Measurements from ENCODE around the gene TMEM100.

DNA sequence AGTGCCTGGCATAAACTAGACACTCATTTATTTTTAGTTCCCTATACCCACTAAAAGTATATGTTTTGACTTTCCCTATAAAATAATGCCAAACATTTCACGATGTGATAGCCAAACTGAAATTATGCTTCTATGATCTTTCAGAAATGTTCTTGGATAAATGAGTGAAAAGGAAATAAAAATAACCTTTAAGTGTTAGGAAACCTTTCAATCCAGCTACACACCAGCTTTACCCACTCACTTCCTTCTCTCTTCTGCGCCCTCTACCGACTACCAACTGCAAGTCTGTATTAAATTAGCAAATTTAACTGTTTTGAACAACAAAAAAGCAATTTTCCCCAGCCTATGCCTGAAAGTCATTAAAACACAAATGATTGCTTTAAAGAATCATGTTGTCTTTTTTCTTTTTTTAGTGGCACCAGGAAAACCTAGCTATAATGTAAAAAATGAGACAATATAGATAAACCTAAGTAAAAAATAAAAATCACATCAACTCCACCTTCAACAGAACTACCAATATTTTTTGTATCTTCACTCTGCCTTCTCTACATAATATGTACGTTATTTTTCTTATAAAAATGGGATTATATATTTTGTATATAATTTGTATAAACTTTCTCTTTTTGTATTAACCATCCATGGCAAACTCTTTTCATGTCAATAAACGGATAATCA lies 13.2 kb upstream of the TMEM100 start:
- TF ChIP-seq, protein P1, sequence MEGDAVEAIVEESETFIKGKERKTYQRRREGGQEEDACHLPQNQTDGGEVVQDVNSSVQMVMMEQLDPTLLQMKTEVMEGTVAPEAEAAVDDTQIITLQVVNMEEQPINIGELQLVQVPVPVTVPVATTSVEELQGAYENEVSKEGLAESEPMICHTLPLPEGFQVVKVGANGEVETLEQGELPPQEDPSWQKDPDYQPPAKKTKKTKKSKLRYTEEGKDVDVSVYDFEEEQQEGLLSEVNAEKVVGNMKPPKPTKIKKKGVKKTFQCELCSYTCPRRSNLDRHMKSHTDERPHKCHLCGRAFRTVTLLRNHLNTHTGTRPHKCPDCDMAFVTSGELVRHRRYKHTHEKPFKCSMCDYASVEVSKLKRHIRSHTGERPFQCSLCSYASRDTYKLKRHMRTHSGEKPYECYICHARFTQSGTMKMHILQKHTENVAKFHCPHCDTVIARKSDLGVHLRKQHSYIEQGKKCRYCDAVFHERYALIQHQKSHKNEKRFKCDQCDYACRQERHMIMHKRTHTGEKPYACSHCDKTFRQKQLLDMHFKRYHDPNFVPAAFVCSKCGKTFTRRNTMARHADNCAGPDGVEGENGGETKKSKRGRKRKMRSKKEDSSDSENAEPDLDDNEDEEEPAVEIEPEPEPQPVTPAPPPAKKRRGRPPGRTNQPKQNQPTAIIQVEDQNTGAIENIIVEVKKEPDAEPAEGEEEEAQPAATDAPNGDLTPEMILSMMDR (IDR thresholded peaks at IDR 0.05; ENCODE audit: borderline replicate concordance, extremely low read depth, low read length, poor library complexity, severe bottlenecking): peak; percentile 77
- no peak for TF ChIP-seq EZH2 (IDR thresholded peaks at IDR 0.05; ENCODE audit: borderline replicate concordance, low read depth, low read length, severe bottlenecking)

All from DND-41 (cell line).